CD14-positive monocyte (primary cell): ENCODE measurements around the gene SOCS1. TPM values are rescaled to one million over a fixed set of nuclear protein-coding genes. Genes with fewer than 3 reads are reported as not detected.

Source experiments
- DNase-seq, 3 donors: peaks; one replicate each; pipeline ENCODE4 v3.0.0-alpha.2; 2011 to 2022
- H2AFZ ChIP-seq: 2 replicates; pipeline ENCODE4 v1.6.0; 2012; ENCODE audit warnings: mild to moderate bottlenecking, low read depth, low read length, inconsistent platforms; ENCODE audit not compliant: insufficient read depth, poor library complexity, severe bottlenecking
- H3K27ac ChIP-seq, 2 donors: 1 replicate in 1 of 2; 2 replicates in 1 of 2; pipeline ENCODE4 v1.5.1; 2012 to 2013; ENCODE audit warnings: low read length in 2 of 2, control low read depth in 1 of 2, inconsistent platforms in 1 of 2, low read depth in 1 of 2, mild to moderate bottlenecking in 1 of 2
- H3K27me3 ChIP-seq, 2 donors: one replicate each; pipeline versions ENCODE4 v1.6.0 to v1.6.1; 2011 to 2013; ENCODE audit warnings: low read length in 2 of 2; ENCODE audit not compliant: control insufficient read depth in 2 of 2, insufficient read depth in 2 of 2
- H3K36me3 ChIP-seq, 2 donors: replicated peaks in 1 of 2; 1 replicate in 1 of 2; 2 replicates in 1 of 2; pipeline versions ENCODE4 v1.5.1 to v1.6.1; 2012 to 2013; ENCODE audit warnings: low read length in 2 of 2, control low read depth in 1 of 2, inconsistent platforms in 1 of 2, mild to moderate bottlenecking in 1 of 2; ENCODE audit not compliant: insufficient read depth in 2 of 2, control insufficient read depth in 1 of 2
- H3K4me1 ChIP-seq, 2 donors: 1 replicate in 1 of 2; 2 replicates in 1 of 2; pipeline versions ENCODE4 v1.5.1 to v1.6.1; 2012 to 2013; ENCODE audit warnings: low read length in 2 of 2, control low read depth in 1 of 2, inconsistent platforms in 1 of 2, mild to moderate bottlenecking in 1 of 2, moderate library complexity in 1 of 2; ENCODE audit not compliant: insufficient read depth in 2 of 2, control insufficient read depth in 1 of 2
- H3K4me2 ChIP-seq: replicated peaks from 2 replicates; pipeline ENCODE3; 2012; ENCODE audit warnings: low read length, moderate library complexity, mild to moderate bottlenecking; ENCODE audit not compliant: poor library complexity, severe bottlenecking; ENCODE audit errors: extremely low read depth
- H3K4me3 ChIP-seq, 3 experiments: fragments of 200-600 bp in 1 of 3; sonication (generic) in 1 of 3; replicated peaks in 1 of 3; 1 replicate in 2 of 3; 2 replicates in 1 of 3; pipeline ENCODE4 v1.5.1; 2011 to 2013; ENCODE audit warnings: low read length in 3 of 3, mild to moderate bottlenecking in 3 of 3, control low read depth in 2 of 3, low read depth in 2 of 3, inconsistent platforms in 1 of 3, moderate library complexity in 1 of 3
- H3K79me2 ChIP-seq: 2 replicates; pipeline ENCODE4 v1.6.0; 2012; ENCODE audit warnings: mild to moderate bottlenecking, control low read depth, inconsistent platforms, low read length, moderate library complexity; ENCODE audit not compliant: insufficient read depth
- H3K9ac ChIP-seq: 2 replicates; pipeline ENCODE4 v1.6.0; 2017; ENCODE audit warnings: low read length, mild to moderate bottlenecking; ENCODE audit not compliant: insufficient read depth, poor library complexity, severe bottlenecking
- H3K9me3 ChIP-seq, 2 donors: replicated peaks in 1 of 2; 1 replicate in 1 of 2; 2 replicates in 1 of 2; pipeline versions ENCODE4 v1.5.1 to v1.6.1; 2012 to 2013; ENCODE audit warnings: low read length in 2 of 2, control low read depth in 1 of 2; ENCODE audit not compliant: control insufficient read depth in 1 of 2, insufficient read depth in 1 of 2
- H4K20me1 ChIP-seq: 2 replicates; pipeline ENCODE4 v1.6.0; 2012; ENCODE audit warnings: mild to moderate bottlenecking, low read length, control low read depth, moderate library complexity; ENCODE audit not compliant: insufficient read depth
- H3K27ac Mint-ChIP-seq, 7 donors: one replicate each; pipeline ENCODE4 v1.8.0; 2020; ENCODE audit warnings: mild to moderate bottlenecking in 7 of 7, mixed read lengths in 7 of 7, moderate library complexity in 6 of 7, inconsistent platforms in 2 of 7
- H3K27me3 Mint-ChIP-seq, 3 donors: one replicate each; pipeline ENCODE4 v1.8.0; 2021 to 2022; ENCODE audit warnings: low read depth in 3 of 3, mild to moderate bottlenecking in 3 of 3, mixed read lengths in 3 of 3, moderate library complexity in 3 of 3, inconsistent platforms in 1 of 3
- H3K36me3 Mint-ChIP-seq, 2 donors: one replicate each; pipeline ENCODE4 v1.8.0; 2020; ENCODE audit warnings: mixed read lengths in 2 of 2, inconsistent platforms in 1 of 2, mild to moderate bottlenecking in 1 of 2
- H3K4me1 Mint-ChIP-seq: one replicate; pipeline ENCODE4 v1.8.0; 2020; ENCODE audit warnings: mild to moderate bottlenecking, mixed read lengths
- H3K4me3 Mint-ChIP-seq, 2 donors: one replicate each; pipeline ENCODE4 v1.8.0; 2020; ENCODE audit warnings: mild to moderate bottlenecking in 2 of 2, mixed read lengths in 2 of 2, moderate library complexity in 1 of 2
- H3K9me3 Mint-ChIP-seq, 7 donors: one replicate each; pipeline ENCODE4 v1.8.0; 2020 to 2022; ENCODE audit warnings: mixed read lengths in 7 of 7, mild to moderate bottlenecking in 6 of 7, moderate library complexity in 6 of 7, inconsistent platforms in 2 of 7
- CTCF ChIP-seq: fragments of 200-600 bp; IDR thresholded peaks from one replicate; pipeline ENCODE4 v1.8.0; 2022; ENCODE audit warnings: antibody characterized with exemption, mild to moderate bottlenecking
- WGBS: methylation state at CpG from one replicate; pipeline ENCODE4 v1.1.5; 2013; ENCODE audit warnings: missing lambda C conversion rate; ENCODE audit not compliant: insufficient coverage; 5-methylcytosine and 5-hydroxymethylcytosine counted together
- intact Hi-C, 2 donors: fragments of 100-400 bp; cut with micrococcal nuclease; formaldehyde crosslinking; loops; one replicate each; pipeline versions ENCODE4 v1.15.0 to v1.15.1; 2023
- polyA plus RNA-seq, 3 donors: library from polyadenylated mRNA; depleted of rRNA in 1 of 3; unstranded in 2 of 3; stranded (reverse) in 1 of 3; fragments of 300-500 nt in 2 of 3; fragments of >200 nt in 1 of 3; fragmentation: Illumina TruSeq in 2 of 3; gene quantifications; 1 replicate in 2 of 3; 2 replicates in 1 of 3; pipeline ENCODE4 v1.2.3, GENCODE V29; 2012 to 2021

The SOCS1 gene
- polyA plus RNA-seq, 3 donors: 0.13 to 2.3 (median 0.35) TPM

DNA sequence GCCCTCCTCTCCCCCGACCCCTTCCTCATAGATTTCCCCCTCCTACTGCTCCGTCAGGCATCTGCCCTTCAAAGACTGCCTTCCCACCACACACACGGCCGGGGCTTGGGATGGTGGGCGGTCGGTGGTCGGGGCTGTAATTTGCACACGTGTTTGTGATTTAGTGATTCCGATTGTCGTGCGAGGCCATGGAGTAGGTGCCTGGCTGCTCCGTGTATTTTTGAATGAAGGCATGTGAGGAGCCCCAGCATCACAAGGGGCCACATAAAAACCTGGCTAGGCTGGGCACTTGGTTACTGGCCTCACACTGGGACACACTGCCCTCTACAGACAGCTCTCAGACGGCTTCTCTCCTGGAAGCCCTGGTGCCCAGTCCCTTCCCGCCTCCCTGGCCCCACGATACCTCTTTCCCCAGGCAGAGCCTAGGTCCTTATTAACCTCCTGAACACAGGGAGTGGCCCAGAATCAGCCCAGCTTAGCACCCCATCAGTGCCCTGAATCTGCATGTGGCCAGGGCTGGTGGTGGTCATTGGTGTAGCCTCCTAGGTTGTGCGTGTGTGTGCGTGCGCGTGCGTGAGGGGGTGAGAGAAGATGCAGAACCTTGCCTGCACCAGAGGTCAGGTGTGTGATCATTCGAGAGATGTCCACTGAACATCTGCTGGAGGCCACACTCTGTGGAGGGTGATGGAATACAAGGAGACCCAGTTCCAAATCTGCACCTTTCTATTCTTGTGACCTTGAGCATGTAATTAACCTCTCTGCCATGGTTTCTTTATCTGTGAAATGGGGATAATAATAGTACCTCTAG, 1.3 kb upstream of the SOCS1 start:
- Histone ChIP-seq H2AFZ (peak overlapping the region; percentile 90), H3K4me1 (peaks cover 30 to 40% of the 10 kb centered on the region in 2 donors), H3K79me2 (no peaks in the 10 kb centered on the region), H3K36me3 (no peaks in the 10 kb centered on the region), H3K4me2 (peak overlapping the region; percentile 89), H3K9me3 (no peaks in the 10 kb centered on the region), H3K9ac (peak overlapping the region; percentile 86), H3K27me3 (peaks cover 0 to 27% of the 10 kb centered on the region in 2 donors), H4K20me1 (peaks cover 3% of the 10 kb centered on the region), H3K4me3 (peak overlapping the region; percentile 69 to 96 (median 86)), H3K27ac (peak overlapping the region in 1 of 2 donors; percentile 91)
- TF ChIP-seq CTCF: peak; percentile 64
- Mint-ChIP-seq H3K4me1 (peaks cover 34% of the 10 kb centered on the region), H3K36me3 (peaks cover 0 to 5% of the 10 kb centered on the region in 2 donors), H3K4me3 (peak overlapping the region; percentile 94 to 96), H3K27ac (peak overlapping the region in 6 of 7 donors; percentile 20 to 97 (median 86)), H3K27me3 (peaks cover 37 to 68% (median 43%) of the 10 kb centered on the region in 3 donors), H3K9me3 (peaks cover 0 to 3% (median 0%) of the 10 kb centered on the region in 7 donors)
- WGBS: 57% methylated on average over 8 of the region's 21 CpGs
- intact Hi-C loops: loop anchor here (2.0 to 10.0 kb wide), 5 partner anchors 53 to 289 kb away; partner anchors contain the start of gene RMI2 (in 1 of the 2)
- peak; percentile 60 to 72 (median 72) for DNase-seq

DNA sequence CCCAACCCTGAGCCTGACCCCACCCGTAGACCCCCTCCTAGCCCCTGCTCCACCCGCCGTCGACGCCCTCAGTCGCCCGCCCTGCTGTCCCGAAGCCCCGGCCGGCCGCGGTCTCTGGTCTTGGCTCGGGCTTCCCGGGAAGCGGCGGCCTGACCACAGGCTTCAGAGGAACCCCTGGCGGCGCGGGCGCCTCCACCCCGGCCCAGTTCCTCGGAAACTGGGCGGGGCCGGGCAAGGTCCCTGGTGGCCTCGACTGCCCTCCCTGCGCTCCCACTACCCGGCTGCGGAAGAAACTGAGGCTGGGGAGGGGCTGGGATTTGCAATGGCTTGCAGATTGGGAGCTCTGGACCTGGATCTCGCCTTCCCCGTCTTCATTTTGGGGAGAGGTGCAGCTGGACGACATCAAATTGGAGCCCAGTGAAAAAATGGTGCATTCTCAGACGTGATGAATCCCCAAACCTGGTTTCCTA, 692 bp upstream of the SOCS1 start:
- Histone ChIP-seq H3K9me3 (no peaks in the 10 kb centered on the region), H3K4me1 (peaks cover 30 to 44% of the 10 kb centered on the region in 2 donors), H4K20me1 (peaks cover 3% of the 10 kb centered on the region), H2AFZ (peak overlapping the region; percentile 90), H3K4me2 (peak overlapping the region; percentile 89), H3K4me3 (peak overlapping the region; percentile 69 to 96 (median 86)), H3K27me3 (peaks cover 0 to 23% of the 10 kb centered on the region in 2 donors), H3K9ac (peak overlapping the region; percentile 86), H3K36me3 (no peaks in the 10 kb centered on the region), H3K27ac (peak overlapping the region; percentile 91 to 92), H3K79me2 (no peaks in the 10 kb centered on the region)
- intact Hi-C loops: loop anchor here (2.0 to 10.0 kb wide), 5 partner anchors 52 to 288 kb away; partner anchors contain the start of gene RMI2 (in 1 of the 2)
- H3K36me3 Mint-ChIP-seq: peaks cover 5% of the 10 kb centered on the region in 2 donors
- 0% methylated on average over 29 of the region's 32 CpGs for WGBS
- H3K4me1 Mint-ChIP-seq: peaks cover 38% of the 10 kb centered on the region
- peak overlapping the region; percentile 95 to 99 (median 97) for H3K27ac Mint-ChIP-seq
- TF ChIP-seq CTCF: no peak
- peak in 2 of 3 donors; percentile 36 to 45 for DNase-seq
- H3K9me3 Mint-ChIP-seq: peaks cover 0 to 3% (median 0%) of the 10 kb centered on the region in 7 donors
- H3K4me3 Mint-ChIP-seq: peak overlapping the region; percentile 94 to 96
- peaks cover 42 to 73% (median 42%) of the 10 kb centered on the region in 3 donors for H3K27me3 Mint-ChIP-seq
